Measurements from ENCODE around the gene TRAPPC1.

DNA sequence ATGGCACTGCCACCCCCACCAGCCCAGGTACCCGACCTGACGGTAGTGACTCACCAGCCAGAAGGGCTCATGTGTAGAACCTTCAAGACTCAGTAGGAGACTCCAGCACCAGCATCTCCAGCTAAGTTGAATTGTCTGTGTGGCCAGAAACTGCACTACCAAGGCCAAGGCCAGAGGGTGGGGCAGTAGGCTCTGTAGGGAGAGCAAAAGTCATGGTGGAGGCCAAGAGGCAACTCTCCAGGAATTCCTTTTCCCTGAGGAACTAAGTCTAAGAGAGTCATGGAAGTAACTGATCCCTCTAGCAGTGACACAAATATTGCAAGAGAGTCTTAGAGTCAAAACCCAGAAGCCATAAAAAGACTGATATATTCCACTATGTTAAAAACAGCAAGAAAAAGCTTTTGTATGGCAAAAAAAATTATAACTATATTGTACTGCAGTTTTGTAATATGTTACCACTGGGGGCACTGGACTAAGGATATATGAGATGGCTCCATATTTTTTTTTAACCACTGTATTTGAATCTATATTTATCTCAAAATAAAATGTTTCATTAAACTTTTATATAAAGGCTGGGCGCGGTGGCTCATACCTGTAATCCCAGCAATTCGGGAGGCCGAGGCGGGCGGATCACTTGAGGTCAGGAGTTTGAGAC lies 40.5 kb upstream of the TRAPPC1 start:
- TF ChIP-seq, protein P1, sequence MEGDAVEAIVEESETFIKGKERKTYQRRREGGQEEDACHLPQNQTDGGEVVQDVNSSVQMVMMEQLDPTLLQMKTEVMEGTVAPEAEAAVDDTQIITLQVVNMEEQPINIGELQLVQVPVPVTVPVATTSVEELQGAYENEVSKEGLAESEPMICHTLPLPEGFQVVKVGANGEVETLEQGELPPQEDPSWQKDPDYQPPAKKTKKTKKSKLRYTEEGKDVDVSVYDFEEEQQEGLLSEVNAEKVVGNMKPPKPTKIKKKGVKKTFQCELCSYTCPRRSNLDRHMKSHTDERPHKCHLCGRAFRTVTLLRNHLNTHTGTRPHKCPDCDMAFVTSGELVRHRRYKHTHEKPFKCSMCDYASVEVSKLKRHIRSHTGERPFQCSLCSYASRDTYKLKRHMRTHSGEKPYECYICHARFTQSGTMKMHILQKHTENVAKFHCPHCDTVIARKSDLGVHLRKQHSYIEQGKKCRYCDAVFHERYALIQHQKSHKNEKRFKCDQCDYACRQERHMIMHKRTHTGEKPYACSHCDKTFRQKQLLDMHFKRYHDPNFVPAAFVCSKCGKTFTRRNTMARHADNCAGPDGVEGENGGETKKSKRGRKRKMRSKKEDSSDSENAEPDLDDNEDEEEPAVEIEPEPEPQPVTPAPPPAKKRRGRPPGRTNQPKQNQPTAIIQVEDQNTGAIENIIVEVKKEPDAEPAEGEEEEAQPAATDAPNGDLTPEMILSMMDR (IDR thresholded peaks at IDR 0.05) = peak in 1 of 3 experiments; percentile 37
- no peak for TF ChIP-seq POLR2A (IDR thresholded peaks at IDR 0.05)
